Astrocyte (in vitro differentiated cells and primary cell): ENCODE measurements around the gene TTPAL. TPM values are rescaled to one million over a fixed set of nuclear protein-coding genes. Genes with fewer than 3 reads are reported as not detected.
"Not testable (repeated sequence)": the region's sequence is repeated elsewhere in the genome, so short reads cannot be mapped to it uniquely, and the experiment has no call there.

Experiments used
- DNase-seq: peaks from one replicate; pipeline ENCODE4 v3.0.0-alpha.2; 2010; ENCODE audit warnings: low read depth
- FAIRE-seq: peaks from 2 replicates; lab custom pipeline; 2011; peaks lifted over from hg19 to GRCh38; lab: Jason Lieb, UNC
- H2AFZ ChIP-seq: 2 replicates; pipeline ENCODE4 v1.6.0; 2012; ENCODE audit warnings: low read depth, low read length, inconsistent platforms
- H3K27ac ChIP-seq: 2 replicates; pipeline ENCODE4 v1.5.1; 2011; ENCODE audit warnings: low read depth, low read length, inconsistent platforms
- H3K27me3 ChIP-seq: 2 replicates; pipeline ENCODE4 v1.6.0; 2011; ENCODE audit warnings: low read length, inconsistent platforms; ENCODE audit not compliant: insufficient read depth
- H3K36me3 ChIP-seq: 2 replicates; pipeline ENCODE4 v1.5.1; 2011; ENCODE audit warnings: low read length, inconsistent platforms; ENCODE audit not compliant: insufficient read depth
- H3K4me1 ChIP-seq: 2 replicates; pipeline ENCODE4 v1.5.1; 2011; ENCODE audit warnings: low read length, inconsistent platforms; ENCODE audit not compliant: insufficient read depth
- H3K4me2 ChIP-seq: 2 replicates; pipeline ENCODE4 v1.6.0; 2012; ENCODE audit warnings: low read length, inconsistent platforms
- H3K4me3 ChIP-seq: 2 replicates; pipeline ENCODE4 v1.5.1; 2011; ENCODE audit warnings: low read depth, mild to moderate bottlenecking, low read length, inconsistent platforms; ENCODE audit not compliant: insufficient read depth
- H3K79me2 ChIP-seq: 2 replicates; pipeline ENCODE4 v1.6.0; 2012; ENCODE audit warnings: mild to moderate bottlenecking, low read length, inconsistent platforms; ENCODE audit not compliant: insufficient read depth
- H3K9ac ChIP-seq: 2 replicates; pipeline ENCODE4 v1.6.0; 2012; ENCODE audit warnings: mild to moderate bottlenecking, low read length, inconsistent platforms
- H3K9me3 ChIP-seq: 2 replicates; pipeline ENCODE4 v1.5.1; 2012; ENCODE audit warnings: low read depth, mild to moderate bottlenecking, low read length, inconsistent platforms; ENCODE audit not compliant: insufficient read depth
- H4K20me1 ChIP-seq: 2 replicates; pipeline ENCODE4 v1.6.0; 2012; ENCODE audit warnings: low read length, inconsistent platforms; ENCODE audit not compliant: insufficient read depth
- H3K27ac Mint-ChIP-seq: one replicate; pipeline ENCODE4 v1.8.0; 2021; ENCODE audit warnings: mild to moderate bottlenecking, mixed read lengths; ENCODE audit not compliant: unreplicated experiment
- H3K27me3 Mint-ChIP-seq: one replicate; pipeline ENCODE4 v1.8.0; 2021; ENCODE audit warnings: low read depth, mixed read lengths; ENCODE audit not compliant: unreplicated experiment
- H3K36me3 Mint-ChIP-seq: one replicate; pipeline ENCODE4 v1.8.0; 2021; ENCODE audit warnings: low read depth, mixed read lengths; ENCODE audit not compliant: unreplicated experiment
- H3K4me1 Mint-ChIP-seq: one replicate; pipeline ENCODE4 v1.8.0; 2021; ENCODE audit warnings: low read depth, mixed read lengths; ENCODE audit not compliant: unreplicated experiment
- H3K4me3 Mint-ChIP-seq: one replicate; pipeline ENCODE4 v1.8.0; 2021; ENCODE audit warnings: mild to moderate bottlenecking, moderate library complexity, mixed read lengths; ENCODE audit not compliant: unreplicated experiment
- H3K9me3 Mint-ChIP-seq: one replicate; pipeline ENCODE4 v1.8.0; 2021; ENCODE audit warnings: mild to moderate bottlenecking, mixed read lengths; ENCODE audit not compliant: unreplicated experiment
- EZH2 ChIP-seq: IDR thresholded peaks from 2 replicates; pipeline ENCODE4 v1.6.1; 2012; ENCODE audit warnings: mild to moderate bottlenecking, low read length, inconsistent platforms; ENCODE audit not compliant: insufficient read depth
- total RNA-seq: library from RNA; stranded (reverse); gene quantifications from 2 replicates; pipeline ENCODE4 v1.2.1, GENCODE V29; 2021
- TF ChIP-seq, protein P1 (sequence below): IDR thresholded peaks from 2 replicates; pipeline ENCODE4 v1.5.1; 2011; ENCODE audit warnings: low read depth, mild to moderate bottlenecking, inconsistent platforms, low read length, moderate library complexity; ENCODE audit not compliant: insufficient read depth

TTPAL gene
- total RNA-seq, 1 donor from 2014 or later = 23.3 TPM

DNA sequence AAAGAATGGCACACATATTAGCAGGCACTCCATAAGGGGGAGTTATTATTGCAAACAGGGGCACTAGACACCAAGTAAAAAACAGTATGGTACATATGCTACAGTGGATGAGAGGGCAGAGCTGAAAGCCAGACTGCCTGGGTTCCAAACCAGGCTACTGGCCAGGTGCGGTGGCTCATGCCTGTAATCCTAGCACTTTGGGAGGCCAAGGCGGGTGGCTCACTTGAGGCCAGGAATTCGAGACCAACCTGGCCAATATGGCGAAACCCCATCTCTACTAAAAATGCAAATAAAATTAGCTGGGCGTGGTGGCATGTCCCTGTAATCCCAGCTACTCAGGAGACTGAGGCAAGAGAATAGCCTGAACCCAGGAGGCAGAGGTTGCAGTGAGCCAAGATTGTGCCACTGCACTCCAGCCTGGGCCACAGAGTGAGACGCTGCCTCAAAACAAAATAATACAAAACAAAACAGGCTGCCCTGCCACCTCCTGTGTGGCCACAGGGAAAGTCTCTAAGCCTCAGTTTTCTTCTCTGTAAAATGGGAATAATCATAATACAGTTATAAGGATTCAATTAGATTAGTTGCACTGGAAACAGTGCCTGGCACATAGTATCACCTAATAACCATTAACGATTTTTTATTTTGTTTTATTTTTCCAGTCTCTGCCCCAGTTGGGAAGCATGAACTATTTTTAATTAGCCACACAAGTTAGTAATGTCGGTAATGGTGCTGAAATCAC lies 7.5 kb upstream of the TTPAL start:
- Mint-ChIP-seq H3K27ac (no peak overlapping the region), H3K4me3 (no peak overlapping the region), H3K4me1 (no peaks in the 10 kb centered on the region), H3K27me3 (peaks cover 5% of the 10 kb centered on the region), H3K9me3 (peaks cover 3% of the 10 kb centered on the region), H3K36me3 (no peaks in the 10 kb centered on the region)
- no peak for FAIRE-seq
- no peak overlapping the region for H3K27ac ChIP-seq
- H3K4me1 ChIP-seq = no peaks in the 10 kb centered on the region
- H3K4me3 ChIP-seq = no peak overlapping the region
- no peaks in the 10 kb centered on the region for H3K79me2 ChIP-seq
- no peak overlapping the region for H3K4me2 ChIP-seq
- no peak overlapping the region for H3K9ac ChIP-seq
- peaks cover 9% of the 10 kb centered on the region for H3K27me3 ChIP-seq
- no peak for DNase-seq
- H3K9me3 ChIP-seq = no peaks in the 10 kb centered on the region
- no peak overlapping the region for H2AFZ ChIP-seq
- no peaks in the 10 kb centered on the region for H3K36me3 ChIP-seq
- H4K20me1 ChIP-seq = no peaks in the 10 kb centered on the region
- no peak for TF ChIP-seq EZH2
- TF ChIP-seq, protein P1, sequence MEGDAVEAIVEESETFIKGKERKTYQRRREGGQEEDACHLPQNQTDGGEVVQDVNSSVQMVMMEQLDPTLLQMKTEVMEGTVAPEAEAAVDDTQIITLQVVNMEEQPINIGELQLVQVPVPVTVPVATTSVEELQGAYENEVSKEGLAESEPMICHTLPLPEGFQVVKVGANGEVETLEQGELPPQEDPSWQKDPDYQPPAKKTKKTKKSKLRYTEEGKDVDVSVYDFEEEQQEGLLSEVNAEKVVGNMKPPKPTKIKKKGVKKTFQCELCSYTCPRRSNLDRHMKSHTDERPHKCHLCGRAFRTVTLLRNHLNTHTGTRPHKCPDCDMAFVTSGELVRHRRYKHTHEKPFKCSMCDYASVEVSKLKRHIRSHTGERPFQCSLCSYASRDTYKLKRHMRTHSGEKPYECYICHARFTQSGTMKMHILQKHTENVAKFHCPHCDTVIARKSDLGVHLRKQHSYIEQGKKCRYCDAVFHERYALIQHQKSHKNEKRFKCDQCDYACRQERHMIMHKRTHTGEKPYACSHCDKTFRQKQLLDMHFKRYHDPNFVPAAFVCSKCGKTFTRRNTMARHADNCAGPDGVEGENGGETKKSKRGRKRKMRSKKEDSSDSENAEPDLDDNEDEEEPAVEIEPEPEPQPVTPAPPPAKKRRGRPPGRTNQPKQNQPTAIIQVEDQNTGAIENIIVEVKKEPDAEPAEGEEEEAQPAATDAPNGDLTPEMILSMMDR = no peak

- Histone ChIP-seq H3K79me2 (no peaks in the 10 kb centered on the region), H3K4me2 (no peak overlapping the region), H3K27ac (no peak overlapping the region), H3K36me3 (no peaks in the 10 kb centered on the region), H3K27me3 (peaks cover 6% of the 10 kb centered on the region), H3K4me3 (no peak overlapping the region), H3K9me3 (no peaks in the 10 kb centered on the region), H2AFZ (no peak overlapping the region), H4K20me1 (no peaks in the 10 kb centered on the region), H3K9ac (no peak overlapping the region), H3K4me1 (peaks cover 2% of the 10 kb centered on the region)
- Mint-ChIP-seq H3K4me1 (no peaks in the 10 kb centered on the region), H3K36me3 (no peaks in the 10 kb centered on the region), H3K27me3 (no peaks in the 10 kb centered on the region), H3K9me3 (peaks cover 3% of the 10 kb centered on the region), H3K27ac (no peak overlapping the region), H3K4me3 (no peak overlapping the region)
- TF ChIP-seq, protein P1 = no peak
- no peak for TF ChIP-seq EZH2
- FAIRE-seq (no peak), DNase-seq (no peak)
Observed at GRCh38 chr20:44470327-44470726, 5.3 kb upstream of the TTPAL start.

GRCh38 chr20:44471481-44471882 lies 4.2 kb upstream of the TTPAL start:
- no peak overlapping the region for H3K4me3 Mint-ChIP-seq
- Histone ChIP-seq H3K79me2 (peaks cover 10% of the 10 kb centered on the region), H3K27me3 (peaks cover 3% of the 10 kb centered on the region), H3K36me3 (no peaks in the 10 kb centered on the region), H3K4me2 (no peak overlapping the region), H3K4me1 (peaks cover 9% of the 10 kb centered on the region), H3K9ac (no peak overlapping the region), H2AFZ (no peak overlapping the region), H3K27ac (no peak overlapping the region), H4K20me1 (no peaks in the 10 kb centered on the region), H3K4me3 (no peak overlapping the region), H3K9me3 (no peaks in the 10 kb centered on the region)
- H3K27me3 Mint-ChIP-seq = no peaks in the 10 kb centered on the region
- peaks cover 3% of the 10 kb centered on the region for H3K9me3 Mint-ChIP-seq
- FAIRE-seq = peak; percentile 5
- peaks cover 2% of the 10 kb centered on the region for H3K4me1 Mint-ChIP-seq
- no peak for TF ChIP-seq EZH2
- TF ChIP-seq, protein P1 = peak; percentile 30
- H3K36me3 Mint-ChIP-seq = no peaks in the 10 kb centered on the region
- H3K27ac Mint-ChIP-seq = no peak overlapping the region
- no peak for DNase-seq

DNA sequence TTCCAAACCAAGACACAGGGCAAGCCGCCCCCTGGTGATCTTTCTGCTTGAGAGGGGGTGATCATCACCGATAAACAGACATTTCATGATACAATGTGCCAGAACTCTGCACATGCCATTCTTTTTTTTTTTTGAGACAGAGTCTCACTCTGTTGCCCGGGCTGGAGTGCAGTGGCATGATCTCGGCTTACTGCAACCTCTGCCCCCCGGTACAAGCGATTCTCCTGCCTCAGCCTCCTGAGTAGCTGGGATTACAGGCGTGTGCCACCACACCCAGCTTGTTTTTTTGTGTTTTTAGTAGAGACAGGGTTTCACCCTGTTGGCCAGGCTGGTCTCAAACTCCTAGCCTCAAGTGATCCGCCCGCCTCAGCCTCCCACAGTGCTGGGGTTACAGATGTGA lies 3.4 kb upstream of the TTPAL start:
- not testable (repeated sequence) for FAIRE-seq, H3K9me3 Mint-ChIP-seq, H3K4me3 Mint-ChIP-seq

More for the DNA sequence above, 3.4 kb upstream of the TTPAL start:
- H3K9me3 ChIP-seq, H3K27ac Mint-ChIP-seq, H3K27ac ChIP-seq, H3K4me1 Mint-ChIP-seq, H3K9ac ChIP-seq, H3K4me3 ChIP-seq, H3K4me2 ChIP-seq, H2AFZ ChIP-seq, H3K27me3 ChIP-seq, H4K20me1 ChIP-seq, H3K36me3 Mint-ChIP-seq, H3K36me3 ChIP-seq, DNase-seq, H3K27me3 Mint-ChIP-seq: not testable (repeated sequence)
- peaks cover 18% of the 10 kb centered on the region for H3K79me2 ChIP-seq
- peaks cover 17% of the 10 kb centered on the region for H3K4me1 ChIP-seq
